HG03457 (cell line): Measurements from ENCODE around the gene UBAC2.
"Not testable (repeated sequence)": the region's sequence is repeated elsewhere in the genome, so short reads cannot be mapped to it uniquely, and the experiment has no call there.

Experiments
- ATAC-seq: cut with Tn5 transposase; IDR thresholded peaks from one replicate; pipeline ENCODE4 v1.9.1; 2021; ENCODE audit warnings: moderate number of reproducible peaks; ENCODE audit not compliant: unreplicated experiment

UBAC2 gene

DNA sequence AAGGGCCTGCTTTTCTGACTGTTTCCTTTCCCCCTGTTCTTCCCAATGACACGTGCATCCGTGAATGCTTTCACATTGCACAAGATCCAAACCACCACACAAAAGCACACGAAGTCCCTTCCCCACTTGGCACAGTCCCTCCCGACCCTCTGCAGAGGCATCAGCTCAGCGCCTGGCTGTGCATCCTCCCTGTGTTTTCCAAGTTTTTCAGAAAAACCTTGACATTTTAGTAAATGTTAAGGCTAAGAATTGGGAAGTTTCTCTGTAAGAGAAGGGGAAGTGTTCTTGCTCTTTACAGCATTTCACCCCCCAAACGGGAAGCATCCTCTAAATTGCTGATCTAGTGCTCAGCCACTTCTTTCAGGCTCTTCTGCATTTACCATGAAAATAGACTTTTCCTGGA is 206.1 kb downstream of the UBAC2 start:
- no peak for ATAC-seq

DNA sequence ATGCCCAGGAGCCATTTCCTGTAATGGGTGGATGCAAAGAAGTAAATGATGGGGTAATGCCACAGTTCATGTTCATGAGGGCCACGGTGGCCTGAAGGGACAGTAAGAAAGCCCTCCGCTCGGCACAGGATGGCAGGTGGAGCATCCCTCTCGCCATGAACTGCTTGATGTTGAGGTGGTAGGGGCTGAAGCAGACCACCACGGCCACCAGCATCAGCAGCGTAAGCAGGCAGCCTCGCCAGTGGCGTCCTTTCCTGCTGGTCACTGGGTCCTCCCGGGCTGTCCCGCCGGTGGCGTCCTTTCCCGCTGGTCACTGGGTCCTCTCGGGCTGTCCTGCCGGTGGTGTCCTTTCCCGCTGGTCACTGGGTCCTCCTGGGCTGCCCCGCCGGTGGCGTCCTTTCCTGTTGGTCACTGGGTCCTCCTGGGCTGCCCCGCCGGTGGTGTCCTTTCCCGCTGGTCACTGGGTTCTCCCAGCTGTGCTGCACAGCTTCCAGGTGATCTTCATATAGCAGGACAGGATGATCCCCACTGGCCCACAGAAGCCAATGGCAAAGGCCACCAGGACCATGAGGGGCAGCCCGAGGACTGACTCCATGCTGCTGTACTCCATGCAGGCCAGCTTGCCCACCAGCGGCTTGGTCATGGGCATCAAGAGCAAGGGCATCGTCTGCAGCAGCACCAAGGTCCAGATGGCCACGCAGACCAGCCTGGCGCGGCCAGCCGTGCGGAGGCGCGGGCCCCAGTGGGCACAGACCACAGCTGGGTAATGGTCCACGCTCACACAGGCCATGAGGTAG is 207.4 kb downstream of the UBAC2 start:
- no peak for ATAC-seq

DNA sequence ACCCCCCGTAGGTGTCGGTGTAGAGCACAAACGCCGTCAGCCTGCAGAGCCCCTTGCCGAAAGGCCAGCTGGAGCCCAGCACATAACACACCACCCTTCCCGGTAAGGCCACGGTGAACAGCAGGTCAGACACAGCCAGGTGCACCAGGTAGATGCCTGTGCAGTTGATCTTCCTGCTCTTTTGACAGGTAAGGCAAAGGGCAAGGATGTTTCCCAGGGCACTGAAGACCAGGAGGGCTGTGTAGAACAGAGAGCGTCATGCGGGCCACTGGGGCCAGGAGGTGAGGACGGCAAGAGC is 208.0 kb downstream of the UBAC2 start:
- no peak for ATAC-seq

DNA sequence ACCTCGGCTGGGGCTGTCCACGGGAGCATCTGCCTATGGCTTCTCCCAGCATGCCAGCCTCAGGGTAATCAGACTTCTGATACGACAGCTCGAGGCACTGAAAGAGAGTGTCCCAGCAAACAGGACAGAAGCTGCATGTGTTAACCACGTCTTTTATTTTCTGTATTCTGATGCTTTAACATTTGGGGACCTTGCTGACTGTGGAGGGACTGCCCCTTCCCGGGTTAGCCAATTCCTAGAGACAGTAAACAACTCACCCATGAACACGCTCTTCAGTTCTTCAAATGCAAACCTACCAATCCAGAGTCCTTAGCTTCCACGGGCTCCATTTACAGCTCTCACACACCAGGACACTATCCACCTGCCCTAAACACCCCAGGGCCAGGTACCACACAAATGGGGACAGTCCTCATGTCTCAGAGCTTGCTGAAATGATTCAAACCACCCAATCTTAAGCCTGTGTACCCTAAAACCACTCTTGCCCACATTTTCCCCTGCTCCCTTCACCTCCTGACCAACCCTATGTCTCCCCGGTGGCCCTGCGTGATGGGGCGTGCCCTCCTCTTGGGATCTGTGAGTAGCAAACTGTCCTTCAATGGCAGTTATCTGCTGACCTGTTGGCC is 208.9 kb downstream of the UBAC2 start:
- ATAC-seq = not testable (repeated sequence)

DNA sequence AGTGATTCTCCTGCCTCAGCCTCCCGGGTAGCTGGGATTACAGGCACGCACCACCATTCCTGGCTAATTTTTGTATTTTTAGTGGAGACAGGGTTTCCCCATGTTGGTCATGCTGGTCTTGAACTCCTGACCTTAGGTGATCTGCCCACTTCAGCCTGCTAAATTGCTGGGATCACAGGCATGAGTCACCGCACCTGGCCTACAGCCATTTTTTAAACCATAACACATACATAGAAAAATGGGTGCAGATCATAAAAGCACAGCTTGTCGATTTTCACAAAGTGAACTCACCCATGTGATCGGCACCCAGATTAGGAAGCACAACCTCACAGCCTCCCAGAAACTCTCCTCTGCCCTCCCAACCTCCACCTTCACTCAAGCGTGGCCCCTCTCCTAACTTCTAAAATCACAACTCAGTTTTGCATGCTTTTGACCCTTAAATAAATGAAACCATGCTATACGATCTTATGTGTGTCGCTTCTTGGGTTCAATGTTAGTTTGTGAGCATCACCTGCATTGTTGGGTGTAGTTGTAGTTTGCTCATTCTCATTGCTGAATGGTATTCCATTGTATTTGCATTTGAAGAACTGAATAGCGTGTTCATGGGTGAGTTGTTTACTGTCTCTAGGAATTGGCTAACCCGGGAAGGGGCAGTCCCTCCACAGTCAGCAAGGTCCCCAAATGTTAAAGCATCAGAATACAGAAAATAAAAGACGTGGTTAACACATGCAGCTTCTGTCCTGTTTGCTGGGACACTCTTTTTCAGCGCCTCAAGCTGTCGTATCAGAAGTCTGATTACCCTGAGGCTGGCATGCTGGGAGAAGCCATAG is 210.2 kb downstream of the UBAC2 start:
- not testable (repeated sequence) for ATAC-seq

DNA sequence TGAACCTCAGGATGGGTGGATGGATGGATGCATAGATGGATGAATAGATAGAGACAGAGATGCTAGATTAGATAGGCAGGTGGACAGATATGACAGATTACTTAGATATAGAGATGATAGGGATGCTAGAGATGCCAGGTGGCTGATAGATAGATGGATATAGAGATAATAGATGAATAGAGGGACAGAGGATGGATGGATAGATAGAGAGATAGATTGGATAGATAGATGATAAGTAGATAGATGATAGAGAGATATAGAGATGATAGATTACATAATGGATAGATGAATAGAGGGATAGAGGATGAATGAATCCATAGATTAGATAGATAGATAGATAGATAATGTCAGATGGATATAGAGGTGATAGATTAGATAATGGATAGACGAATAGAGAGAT is 212.2 kb downstream of the UBAC2 start:
- ATAC-seq = no peak

DNA sequence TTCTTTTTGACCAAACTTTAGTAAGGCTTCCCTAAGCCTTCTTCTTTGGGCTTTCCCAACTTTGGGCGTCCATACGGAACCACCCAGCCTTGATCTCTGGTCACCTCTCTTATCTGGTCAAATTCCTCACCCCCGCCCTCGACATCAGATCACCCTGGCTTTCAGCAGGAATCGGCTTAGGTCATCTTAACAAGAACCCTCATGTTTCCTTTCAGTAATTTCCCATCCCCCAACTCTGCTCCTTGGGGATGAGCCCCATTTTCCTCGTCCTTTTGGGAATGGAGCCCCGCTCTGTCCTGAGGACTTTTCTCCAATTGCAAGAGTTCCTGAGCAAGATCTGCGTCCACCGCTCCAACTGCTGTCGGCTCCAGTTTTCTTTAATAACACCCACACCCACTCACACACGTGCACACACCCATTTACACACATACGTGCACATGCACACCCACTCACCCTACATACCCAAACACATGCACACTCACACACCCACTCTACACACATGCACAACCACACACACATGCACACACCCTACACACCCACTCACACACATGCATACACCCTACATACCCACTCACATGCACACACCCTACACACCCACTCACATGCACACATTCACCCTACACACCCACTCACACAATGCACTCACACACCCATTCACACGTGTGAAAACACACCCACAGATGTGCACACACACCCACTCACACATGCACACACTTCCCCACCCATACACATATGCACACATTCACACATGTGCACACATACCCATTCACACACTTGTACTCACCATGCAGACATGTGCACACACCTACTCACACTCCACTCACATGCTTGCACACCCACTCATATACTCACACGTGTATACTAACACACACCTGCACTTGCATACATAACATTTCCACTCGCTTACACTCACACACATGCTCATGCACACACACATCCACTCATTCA is 213.7 kb downstream of the UBAC2 start:
- no peak for ATAC-seq

DNA sequence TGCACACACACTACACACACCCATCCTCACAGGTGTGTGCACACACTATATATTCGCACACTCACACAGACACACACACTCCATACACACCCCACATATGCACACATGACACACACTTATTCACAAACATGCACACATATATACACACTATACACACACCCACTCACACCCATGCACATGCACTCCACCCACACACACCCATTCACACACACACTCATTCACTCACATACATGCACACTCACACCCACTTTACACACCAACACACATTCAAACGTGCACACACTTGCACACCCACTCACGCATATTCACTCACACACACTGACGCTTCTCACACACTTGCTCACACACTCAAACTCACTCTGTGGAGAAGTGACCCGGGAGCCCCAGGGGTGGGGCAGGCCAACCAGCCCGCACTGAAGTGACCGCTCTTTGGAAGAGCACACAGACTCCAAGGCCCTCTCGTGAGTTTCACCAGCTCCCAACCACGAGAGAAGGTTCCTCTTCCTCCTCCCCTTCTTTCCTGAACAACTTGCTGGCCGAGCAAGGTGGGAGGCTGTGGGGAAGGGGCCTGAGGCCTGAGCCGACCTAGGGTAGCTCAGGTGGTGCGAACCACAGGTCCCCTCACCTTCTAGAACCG is 214.5 kb downstream of the UBAC2 start:
- ATAC-seq = no peak

DNA sequence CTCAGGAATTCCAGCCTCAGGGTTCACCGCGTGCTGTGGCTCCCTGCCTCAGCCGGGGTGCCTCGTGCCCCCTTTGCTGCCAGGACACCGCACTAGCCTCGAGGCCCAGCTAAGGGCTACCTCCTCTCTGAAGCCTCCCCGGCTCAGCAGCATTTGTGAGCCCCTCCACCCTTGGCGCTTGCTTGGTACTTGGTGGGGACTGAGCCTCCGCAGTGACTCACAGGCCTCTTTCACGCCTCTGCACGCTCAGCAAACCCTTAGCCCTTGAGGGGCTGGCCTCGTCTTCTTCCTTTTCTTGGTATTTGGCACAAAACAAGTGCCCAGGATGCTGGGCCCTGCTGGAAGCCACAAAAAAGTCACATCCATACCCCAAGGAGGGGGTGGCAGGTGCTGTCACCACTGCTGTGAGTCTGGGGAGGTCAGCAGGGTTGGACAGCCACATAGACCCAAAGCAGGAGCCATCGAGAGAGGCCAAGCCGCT is 215.2 kb downstream of the UBAC2 start:
- ATAC-seq = no peak

DNA sequence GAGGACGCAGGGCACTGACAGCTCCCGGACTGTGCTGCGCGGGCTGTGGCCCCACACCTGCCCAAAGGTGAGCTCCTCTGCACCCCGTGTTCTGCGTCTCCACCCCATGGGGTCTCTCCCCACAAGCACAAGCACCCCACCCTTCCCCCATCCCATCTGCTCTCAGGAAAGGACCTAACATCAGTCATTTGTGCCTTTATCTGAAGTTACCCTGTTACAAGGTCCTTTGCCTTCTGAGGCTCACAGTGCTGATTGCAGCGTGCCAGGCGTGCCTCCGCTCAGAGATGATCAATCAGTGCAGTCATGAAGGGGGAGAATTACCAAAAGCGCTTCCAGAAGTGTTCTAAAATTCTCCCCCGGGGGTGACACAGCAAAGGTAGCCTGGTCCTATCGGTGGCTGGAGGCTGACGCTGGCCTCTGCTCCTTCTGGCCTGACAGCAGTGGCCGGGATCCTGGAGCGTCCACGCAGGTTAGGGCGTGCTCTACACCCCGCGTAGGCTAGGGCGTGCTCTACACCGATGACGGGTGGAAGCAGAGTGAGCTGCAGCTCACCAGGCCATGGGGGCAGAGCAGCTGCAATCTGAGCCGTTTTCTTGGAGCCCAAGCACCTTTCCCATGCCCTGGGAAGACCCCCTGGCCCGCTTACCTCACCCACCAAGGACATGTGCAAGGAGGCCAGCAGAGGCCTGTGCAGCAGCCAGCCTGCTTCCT is 215.9 kb downstream of the UBAC2 start:
- ATAC-seq = no peak

DNA sequence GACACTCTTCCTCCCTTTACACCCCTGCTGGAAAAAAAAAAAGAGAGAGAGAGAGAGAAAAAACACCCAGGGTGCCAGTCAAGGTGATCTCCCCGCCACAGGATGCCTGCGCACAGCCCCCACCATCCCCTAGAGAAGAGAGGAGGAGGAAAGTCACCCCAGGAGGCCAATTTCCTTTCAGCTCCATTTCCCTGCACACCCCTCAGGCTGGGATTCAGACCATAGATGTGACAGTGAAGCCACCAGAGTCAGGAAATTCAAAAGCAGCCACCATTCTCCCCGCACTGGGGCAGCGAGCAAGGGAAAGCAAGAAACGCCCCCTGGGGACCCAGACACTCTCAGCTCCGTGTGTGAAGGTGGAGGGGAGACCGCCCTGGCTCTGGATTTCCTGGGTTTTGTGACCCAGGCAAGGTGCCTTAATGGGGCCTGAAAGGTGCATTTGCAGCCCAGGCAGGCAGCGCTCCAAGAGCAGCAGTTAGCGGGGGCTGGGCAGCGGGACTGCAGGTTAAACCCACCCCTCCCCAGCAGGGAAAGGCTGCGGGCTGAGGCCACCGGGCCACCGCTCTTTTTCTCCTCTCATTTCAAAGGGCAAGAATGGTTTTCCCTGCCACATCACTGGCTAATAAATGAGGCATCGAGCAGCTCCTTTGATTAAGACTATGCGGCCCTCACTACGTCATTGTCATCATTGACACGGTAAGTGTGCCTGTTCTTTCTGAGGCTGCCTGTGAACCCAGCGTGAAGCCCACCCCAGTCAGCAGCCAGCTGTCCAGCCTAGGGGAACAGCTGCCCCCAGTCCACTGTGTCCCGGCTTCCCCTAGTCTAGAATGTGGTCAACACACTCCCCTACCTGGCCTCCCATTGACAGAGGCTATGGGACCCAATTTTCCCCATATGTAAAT is 216.8 kb downstream of the UBAC2 start:
- ATAC-seq = no peak

DNA sequence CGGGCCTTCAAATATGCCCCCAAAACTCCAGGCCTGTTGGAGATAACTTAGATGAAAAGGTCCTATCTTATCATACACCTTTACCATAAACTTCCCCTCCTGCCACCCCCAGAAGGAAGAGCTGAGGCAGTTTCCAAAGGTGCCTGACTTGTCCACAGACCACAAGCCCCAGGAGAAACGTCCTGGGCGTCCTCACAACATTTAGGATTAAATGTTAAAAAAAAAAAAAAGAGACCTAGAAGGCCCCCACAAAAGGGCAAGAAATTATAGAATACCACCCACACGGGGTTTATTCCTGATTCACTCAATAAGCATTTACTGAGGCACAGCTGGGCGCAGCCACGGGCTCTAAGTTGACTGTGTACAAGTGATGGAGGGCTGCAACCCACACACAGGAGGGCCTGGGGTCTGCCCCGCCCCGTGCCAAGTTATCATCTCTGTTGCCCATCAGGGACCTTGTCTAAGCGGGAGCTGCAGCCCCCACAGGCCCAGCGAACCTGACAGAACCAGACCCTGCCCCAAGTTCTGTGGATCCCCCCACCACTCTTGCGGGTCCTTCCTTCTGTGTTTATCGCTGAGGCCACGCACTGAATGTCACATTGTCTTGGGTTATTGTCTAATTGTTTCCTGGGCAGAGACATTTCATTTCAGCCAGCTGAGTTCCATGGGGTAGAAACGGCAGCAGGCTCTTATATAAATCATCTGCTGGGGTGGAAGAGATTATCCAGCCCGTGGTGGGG is 217.6 kb downstream of the UBAC2 start:
- ATAC-seq = no peak

DNA sequence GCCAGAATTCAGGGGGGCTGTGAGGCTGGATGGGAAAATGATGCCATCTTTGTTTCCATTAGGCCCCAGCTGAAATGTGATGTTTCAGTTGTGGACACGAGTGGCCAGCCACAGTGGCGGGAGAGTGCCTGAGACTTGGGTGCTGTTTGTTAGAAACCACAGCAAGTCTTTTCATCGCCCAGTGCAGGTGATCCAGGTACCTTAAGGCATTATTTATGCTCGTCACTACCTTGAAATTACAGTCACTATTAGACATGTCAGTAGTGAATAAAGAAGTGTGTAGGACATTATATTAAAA is 218.1 kb downstream of the UBAC2 start:
- ATAC-seq = no peak

DNA sequence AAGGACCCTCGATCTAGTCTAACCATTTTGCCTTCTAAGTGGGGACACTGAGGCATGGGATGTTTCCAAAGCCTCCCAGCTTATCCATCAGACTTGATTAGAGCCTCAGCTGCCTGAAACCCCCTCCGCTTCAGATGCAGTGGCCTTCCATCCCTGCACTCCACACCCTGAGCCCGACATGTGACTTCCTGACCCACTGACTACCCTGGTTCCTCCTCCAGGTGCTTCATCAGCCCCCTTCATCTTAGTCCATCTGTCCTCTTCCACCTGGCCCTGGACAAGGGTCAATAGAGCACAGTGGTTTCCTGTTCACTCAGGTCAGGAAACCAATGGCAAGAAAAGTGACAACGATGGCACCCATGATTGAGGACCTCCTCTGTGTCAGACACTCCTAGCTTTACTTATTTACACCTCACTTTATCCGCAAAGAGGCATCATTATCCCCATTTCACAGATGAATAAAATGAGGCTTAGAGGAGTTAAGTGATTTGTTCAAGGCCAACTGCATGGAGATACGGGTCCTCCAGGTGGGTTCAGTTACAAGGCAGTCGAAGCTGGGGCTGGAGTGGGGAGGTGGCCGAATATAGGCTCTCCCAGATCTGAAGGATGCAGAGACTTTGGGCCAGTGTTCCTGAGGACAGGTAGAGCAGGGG is 219.1 kb downstream of the UBAC2 start:
- ATAC-seq = no peak

DNA sequence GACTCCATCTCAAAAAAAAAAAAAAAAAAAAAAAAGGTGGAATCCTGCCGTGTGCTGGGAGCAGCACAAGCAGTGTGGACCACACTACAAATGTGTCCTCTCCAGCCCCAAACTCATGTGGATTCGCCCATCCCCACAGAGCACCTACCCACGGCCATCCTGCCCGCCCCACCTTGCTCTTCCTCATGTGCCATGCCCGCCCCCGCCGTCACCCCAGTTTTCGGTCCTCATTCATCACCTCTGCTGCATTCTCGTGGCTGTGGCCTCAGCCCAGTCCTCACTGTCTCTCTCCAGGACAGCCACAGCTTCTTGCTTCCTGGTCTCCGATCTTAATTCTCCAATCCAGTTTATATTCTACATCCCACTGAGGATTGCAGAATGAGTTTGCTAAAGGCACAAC is 220.6 kb downstream of the UBAC2 start:
- no peak for ATAC-seq

DNA sequence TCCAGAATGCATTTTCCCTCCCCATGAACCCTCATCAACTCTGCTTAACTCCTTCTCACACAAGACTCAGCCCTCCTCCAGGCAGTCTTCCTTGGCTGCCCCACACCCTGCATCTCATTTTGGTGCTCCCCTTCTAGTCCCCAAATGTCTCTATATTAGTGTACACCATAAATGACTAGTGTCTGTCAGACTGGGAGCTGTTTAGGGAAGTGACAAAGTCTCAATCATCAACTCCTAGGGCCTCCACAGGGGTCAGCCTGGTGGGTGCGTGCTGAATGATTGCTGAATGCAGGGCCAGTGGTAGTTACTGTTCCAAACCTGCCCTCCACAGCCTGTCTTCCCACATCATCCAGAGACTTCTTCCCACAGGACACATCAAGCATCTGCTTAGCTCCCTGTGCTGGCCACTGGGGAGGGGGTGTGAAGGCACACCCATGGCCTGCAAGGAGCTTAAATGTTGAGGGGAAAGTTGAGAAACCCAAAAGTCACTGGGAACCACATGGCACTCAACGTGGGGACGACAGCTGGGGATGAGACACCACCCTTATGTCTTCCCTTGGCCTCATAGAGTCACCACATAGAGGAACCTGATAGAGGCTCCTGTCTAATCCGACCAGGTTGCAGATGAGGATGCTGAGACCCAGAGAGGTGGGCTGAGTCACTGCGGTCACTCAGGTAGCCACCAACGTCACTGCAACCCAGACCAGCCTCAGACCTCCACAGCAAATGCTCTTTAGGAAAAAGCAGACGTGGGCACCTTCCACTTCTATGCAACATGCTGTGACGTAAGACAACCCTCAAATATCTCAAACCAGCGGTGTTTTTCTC is 221.3 kb downstream of the UBAC2 start:
- ATAC-seq = no peak
